HepG2 (cell line): ENCODE results near the gene MAP3K19. TPM values are rescaled to one million over a fixed set of nuclear protein-coding genes. Genes with fewer than 3 reads are reported as not detected.
A peak's percentile ranks its signal among the peaks of the same experiment; 100 is the strongest.

Experiments
- ATAC-seq: fragments of 200-7000 bp; cut with Tn5 transposase; 3 replicates; pipeline ENCODE4 v1.9.1; 2020; ENCODE audit warnings: mild to moderate bottlenecking, moderate library complexity
- BruUV-seq: library from RNA; stranded (reverse); fragments of 400-500 nt; replicated peaks from 2 replicates; lab custom pipeline; 2021; lab: Mats Ljungman, UMichigan
- CTCF ChIA-PET: fragments of 300-600 bp; formaldehyde crosslinking; extraction: SDS; loops from one replicate; lab custom pipeline; 2021; ENCODE audit warnings: low total read pairs, inconsistent platforms, low intra/inter-chr PET ratio; lab: Yijun Ruan, JAX
- POLR2A ChIA-PET: fragments of 350-600 bp; sonication (Branson Sonifier 250); formaldehyde crosslinking; loops from one replicate; lab custom pipeline; 2020; ENCODE audit warnings: antibody characterized with exemption, inconsistent platforms; lab: Yijun Ruan, JAX
- DNase-seq: peaks from one replicate; pipeline ENCODE4 v3.0.0-alpha.2; 2015; ENCODE audit warnings: low spot score
- FAIRE-seq: peaks from 3 replicates; lab custom pipeline; 2011; peaks lifted over from hg19 to GRCh38; lab: Jason Lieb, UNC
- H2AFZ ChIP-seq: one replicate; pipeline ENCODE4 v1.6.1; 2011; ENCODE audit warnings: low read length, inconsistent platforms
- H3K27ac ChIP-seq: fragments of 300-600 bp; 3 replicates; pipeline ENCODE4 v1.8.0; 2011; ENCODE audit warnings: mixed run types, mild to moderate bottlenecking, mixed read lengths, low read length, inconsistent platforms; ENCODE audit not compliant: insufficient read depth; ENCODE audit errors: extremely low read length
- H3K27me3 ChIP-seq, 2 experiments: fragments of 200-600 bp in 1 of 2; 2 replicates in 1 of 2; 3 replicates in 1 of 2; pipeline versions ENCODE4 v1.6.0 to v1.8.0; 2011; ENCODE audit warnings: low read length in 2 of 2, mild to moderate bottlenecking in 2 of 2, moderate library complexity in 2 of 2, inconsistent platforms in 1 of 2; ENCODE audit not compliant: insufficient read depth in 2 of 2, control insufficient read depth in 1 of 2
- H3K36me3 ChIP-seq, 2 experiments: fragments of 200-600 bp in 1 of 2; replicated peaks in 1 of 2; 2 replicates in 1 of 2; 3 replicates in 1 of 2; pipeline versions ENCODE4 v1.5.1 to v1.8.0; 2011; ENCODE audit warnings: low read length in 2 of 2, inconsistent platforms in 1 of 2; ENCODE audit not compliant: insufficient read depth in 2 of 2, control insufficient read depth in 1 of 2
- H3K4me1 ChIP-seq: 2 replicates; pipeline ENCODE4 v1.5.1; 2012; ENCODE audit warnings: low read length, inconsistent platforms; ENCODE audit not compliant: insufficient read depth
- H3K4me2 ChIP-seq: 2 replicates; pipeline ENCODE4 v1.6.0; 2011; ENCODE audit warnings: low read depth, low read length, inconsistent platforms
- H3K4me3 ChIP-seq, 3 experiments: fragments of 200-600 bp in 1 of 3; sonication (generic), shearing (Covaris generic) in 1 of 3; replicated peaks in 1 of 3; 2 replicates each; pipeline ENCODE4 v1.5.1; 2011 to 2016; ENCODE audit warnings: low read length in 3 of 3, inconsistent platforms in 2 of 3, low read depth in 2 of 3, mild to moderate bottlenecking in 2 of 3, control low read depth in 1 of 3, mixed read lengths in 1 of 3; ENCODE audit not compliant: insufficient read depth in 1 of 3
- H3K79me2 ChIP-seq: one replicate; pipeline ENCODE4 v1.6.1; 2011; ENCODE audit warnings: low read length, inconsistent platforms; ENCODE audit not compliant: insufficient read depth
- H3K9ac ChIP-seq: 2 replicates; pipeline ENCODE4 v1.6.0; 2011; ENCODE audit warnings: mild to moderate bottlenecking, low read depth, low read length, inconsistent platforms; ENCODE audit not compliant: insufficient read depth
- H3K9me3 ChIP-seq: 2 replicates; pipeline ENCODE4 v1.5.1; 2012; ENCODE audit warnings: mild to moderate bottlenecking, low read length
- H4K20me1 ChIP-seq: 2 replicates; pipeline ENCODE4 v1.6.0; 2011; ENCODE audit warnings: inconsistent platforms, mild to moderate bottlenecking, low read length, moderate library complexity; ENCODE audit not compliant: insufficient read depth
- CBX2 ChIP-seq, 2 experiments: fragments of 200-600 bp in 1 of 2; sonication (generic); formaldehyde crosslinking in 1 of 2; IDR thresholded peaks; 2 replicates each; pipeline versions ENCODE4 v1.7.0 to v1.8.1; 2018 to 2022; ENCODE audit warnings: low read depth in 2 of 2, low read length in 1 of 2, mild to moderate bottlenecking in 1 of 2, missing genetic modification reagents in 1 of 2
- DZIP1 ChIP-seq: sonication (generic); formaldehyde crosslinking; IDR thresholded peaks from 2 replicates; pipeline ENCODE4 v1.5.0; 2020; ENCODE audit warnings: mild to moderate bottlenecking, missing genetic modification reagents
- E2F2 ChIP-seq: sonication (generic); formaldehyde crosslinking; IDR thresholded peaks from 2 replicates; pipeline ENCODE4 v1.4.0; 2020; ENCODE audit warnings: missing genetic modification reagents, borderline replicate concordance
- GTF2F1 ChIP-seq: fragments of 150-350 bp; IDR thresholded peaks from 2 replicates; pipeline ENCODE4 v1.6.1; 2014; ENCODE audit warnings: low read length
- HDAC2 ChIP-seq: sonication (generic); formaldehyde crosslinking; IDR thresholded peaks from 2 replicates; pipeline ENCODE4 v1.4.0; 2020; ENCODE audit warnings: missing genetic modification reagents
- HOXA3 ChIP-seq: sonication (generic); formaldehyde crosslinking; IDR thresholded peaks from 2 replicates; pipeline ENCODE4 v1.5.0; 2020; ENCODE audit warnings: missing genetic modification reagents
- KDM3A ChIP-seq: IDR thresholded peaks from 2 replicates; pipeline ENCODE4 v1.6.1; 2018; ENCODE audit warnings: low read depth, missing compliant biosample characterization
- PRDM4 ChIP-seq: sonication (generic); formaldehyde crosslinking; IDR thresholded peaks from 2 replicates; pipeline ENCODE4 v1.9.0; 2021; ENCODE audit warnings: missing genetic modification reagents, borderline replicate concordance
- RBM39 ChIP-seq: fragments of 200-400 bp; formaldehyde crosslinking; IDR thresholded peaks from one replicate; pipeline ENCODE4 v1.6.1; 2018; ENCODE audit warnings: antibody characterized with exemption, mild to moderate bottlenecking, low read depth, low read length; ENCODE audit not compliant: poor library complexity, severe bottlenecking
- SAFB2 ChIP-seq: sonication (generic); formaldehyde crosslinking; IDR thresholded peaks from 2 replicates; pipeline ENCODE4 v1.5.1; 2020; ENCODE audit warnings: missing genetic modification reagents, low read depth, mild to moderate bottlenecking, borderline replicate concordance
- SMC3 ChIP-seq: IDR thresholded peaks from 2 replicates; pipeline ENCODE4 v1.6.1; 2011; ENCODE audit warnings: low read length, improper control_type of control experiment
- SOX5 ChIP-seq: IDR thresholded peaks from 2 replicates; pipeline ENCODE4 v1.6.1; 2016; ENCODE audit warnings: borderline replicate concordance
- SP140L ChIP-seq: sonication (generic); formaldehyde crosslinking; IDR thresholded peaks from 2 replicates; pipeline ENCODE4 v1.4.0; 2020; ENCODE audit warnings: missing genetic modification reagents, borderline replicate concordance
- STAG1 ChIP-seq: sonication (generic); formaldehyde crosslinking; IDR thresholded peaks from 2 replicates; pipeline ENCODE4 v1.4.0; 2020; ENCODE audit warnings: missing genetic modification reagents
- ZBTB43 ChIP-seq: sonication (generic); formaldehyde crosslinking; conservative IDR thresholded peaks from 2 replicates; pipeline ENCODE4 v1.4.0; 2020; ENCODE audit warnings: missing genetic modification reagents
- ZNF589 ChIP-seq: sonication (generic); formaldehyde crosslinking; conservative IDR thresholded peaks from 2 replicates; pipeline ENCODE4 v1.8.0; 2022; ENCODE audit warnings: mild to moderate bottlenecking, moderate library complexity, missing genetic modification reagents
- WGBS: methylation state at CpG from one replicate; pipeline ENCODE4 v1.1.6; 2017; ENCODE audit warnings: low lambda C conversion rate; 5-methylcytosine and 5-hydroxymethylcytosine counted together
- in situ Hi-C: cut with HindIII; loops from 2 replicates; pipeline ENCODE4 v1.10.0; 2017; ENCODE audit warnings: low pct_unique_long_range_greater_than_20kb; ENCODE audit not compliant: extremely low pct_ligation_motif_present
- intact Hi-C: fragments of 100-400 bp; cut with micrococcal nuclease; formaldehyde crosslinking; loops from one replicate; pipeline ENCODE4 v1.10.0; 2022; ENCODE audit not compliant: unreplicated experiment
- polyA plus RNA-seq, 8 experiments: library from polyadenylated mRNA; depleted of rRNA in 3 of 8; stranded (reverse) in 7 of 8; unstranded in 1 of 8; fragments of >200 nt; fragmentation: Illumina TruSeq in 4 of 8; extraction: Trizol in 4 of 8; gene quantifications; 2 replicates each; pipeline versions ENCODE4 v1.2.1 to v1.2.3, GENCODE V29; 2011 to 2016; ENCODE audit warnings: low read depth in 4 of 8, missing spikeins in 1 of 8, mixed read lengths in 1 of 8; ENCODE audit not compliant: insufficient read depth in 1 of 8
- total RNA-seq, 5 experiments: library from RNA; depleted of rRNA; stranded (reverse); fragments of >200 nt; fragmentation: Illumina TruSeq; extraction: Trizol; gene quantifications; 2 replicates each; pipeline ENCODE4 v1.2.3, GENCODE V29; 2016; ENCODE audit warnings: low read depth in 1 of 5

MAP3K19 gene
- total and polyA plus RNA-seq, 2 of the 13 experiments (the other 11 are each of a cell fraction or from before 2014, with no cell fraction given), result not detected

GRCh38 chr2:134988994-134989605, 58.1 kb downstream of the MAP3K19 start:
- no peaks in the 10 kb centered on the region for H3K79me2 ChIP-seq
- H3K27me3 ChIP-seq, result peaks cover 0 to 5% of the 10 kb centered on the region in 2 experiments; a peak in 1 of 5 replicates
- H3K4me1 ChIP-seq, result no peaks in the 10 kb centered on the region
- H3K36me3 ChIP-seq, result no peaks in the 10 kb centered on the region
- no peaks in the 10 kb centered on the region for H3K9me3 ChIP-seq
- ChIA-PET POLR2A (no interaction called here), CTCF (interaction anchor here (0.9 to 1.5 kb wide), 4 partner anchors 719 to 810 kb away, joined by 3 to 13 read pairs (median 4); no protein-coding TSS in a partner anchor)
- ATAC-seq (peak; percentile 81), FAIRE-seq (peak; percentile 60), DNase-seq (peak; percentile 33)
- H3K27ac ChIP-seq, result no peak overlapping the region
- no peak overlapping the region for H2AFZ ChIP-seq
- intact Hi-C loops, result loop anchor here (1.0 kb wide), 2 partner anchors 721 to 808 kb away; no protein-coding TSS in a partner anchor
- H4K20me1 ChIP-seq, result no peaks in the 10 kb centered on the region
- in situ Hi-C loops, result loop anchor here (10.0 kb wide), 1 partner anchor 1396 kb away; no protein-coding TSS in a partner anchor
- WGBS, result 4% methylated on average over 3 of the region's 3 CpGs
- no peak overlapping the region for H3K4me2 ChIP-seq
- BruUV-seq, result no TSS peak
- no peak overlapping the region for H3K4me3 ChIP-seq
- H3K9ac ChIP-seq, result no peak overlapping the region
- TF ChIP-seq SAFB2, result no peak
- peak; percentile 78 for TF ChIP-seq STAG1
- 0 out of 2 replicates have a peak, but pooled peaks have one; percentile 28 for TF ChIP-seq SMC3
- TF ChIP-seq CBX2 (IDR thresholded peaks at IDR 0.05; ENCODE audit: low read depth, low read length), result no peak
- no peak for TF ChIP-seq CBX2 (CRISPR knock-in tag; IDR thresholded peaks at IDR 0.05; ENCODE audit: low read depth)
- no peak for TF ChIP-seq ZBTB43 (CRISPR knock-in tag)
- TF ChIP-seq DZIP1 (CRISPR knock-in tag), result no peak
- no peak for TF ChIP-seq HDAC2
- no peak for TF ChIP-seq RBM39
- no peak for TF ChIP-seq KDM3A (CRISPR knock-in tag)
- TF ChIP-seq GTF2F1, result no peak
- no peak for TF ChIP-seq SOX5 (CRISPR knock-in tag)
- TF ChIP-seq HOXA3, result no peak
- TF ChIP-seq ZNF589, result no peak
- no peak for TF ChIP-seq PRDM4 (CRISPR knock-in tag)
- TF ChIP-seq SP140L (CRISPR knock-in tag), result no peak
- no peak for TF ChIP-seq E2F2 (CRISPR knock-in tag)
